GM19324 (cell line): Measurements from ENCODE around the gene ANO5.
"Not testable (repeated sequence)": the region's sequence is repeated elsewhere in the genome, so short reads cannot be mapped to it uniquely, and the experiment has no call there.

Experiments used
- ATAC-seq: cut with Tn5 transposase; IDR thresholded peaks from one replicate; pipeline ENCODE4 v1.9.1; 2021; ENCODE audit warnings: mild to moderate bottlenecking, moderate library complexity; ENCODE audit not compliant: unreplicated experiment, low FRiP score

Gene ANO5

DNA sequence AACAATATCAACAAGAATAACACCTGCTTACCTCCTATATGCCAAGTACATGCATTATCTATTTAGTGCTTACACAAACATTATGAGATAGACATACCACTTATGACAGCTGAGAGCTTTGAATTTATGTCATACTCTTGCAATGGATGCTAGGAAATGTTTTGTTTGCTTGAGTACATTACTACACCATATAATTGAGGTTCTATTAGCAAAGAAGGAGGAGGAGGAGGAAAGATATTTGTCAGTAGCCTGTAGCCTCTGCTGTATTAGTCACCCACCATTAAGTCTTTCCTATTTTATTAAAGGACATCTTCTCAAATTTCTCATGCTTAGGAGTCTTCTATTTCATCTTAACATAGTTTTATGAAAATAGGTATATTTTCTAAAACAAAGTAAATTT is 6.4 kb downstream of the ANO5 start:
- no peak for ATAC-seq

DNA sequence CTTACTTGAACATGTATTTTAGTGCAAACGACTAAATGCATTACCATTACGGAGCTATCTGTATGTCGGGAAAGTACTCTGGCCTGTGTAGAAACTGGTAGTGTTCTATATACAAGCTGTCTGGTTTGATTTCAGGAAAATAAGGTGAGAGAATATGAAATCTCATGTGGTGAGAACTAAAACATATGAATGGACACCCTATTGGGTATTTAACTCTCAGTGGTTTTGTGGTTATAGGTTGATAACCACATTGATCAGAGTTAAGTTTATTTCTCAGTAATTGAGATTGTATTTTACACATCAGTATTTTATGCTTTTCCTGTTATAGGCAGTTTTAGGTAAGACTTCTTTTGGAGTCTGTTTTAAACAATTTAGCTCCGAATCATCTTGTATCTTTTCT is 10.4 kb downstream of the ANO5 start:
- peak; percentile 52 for ATAC-seq

DNA sequence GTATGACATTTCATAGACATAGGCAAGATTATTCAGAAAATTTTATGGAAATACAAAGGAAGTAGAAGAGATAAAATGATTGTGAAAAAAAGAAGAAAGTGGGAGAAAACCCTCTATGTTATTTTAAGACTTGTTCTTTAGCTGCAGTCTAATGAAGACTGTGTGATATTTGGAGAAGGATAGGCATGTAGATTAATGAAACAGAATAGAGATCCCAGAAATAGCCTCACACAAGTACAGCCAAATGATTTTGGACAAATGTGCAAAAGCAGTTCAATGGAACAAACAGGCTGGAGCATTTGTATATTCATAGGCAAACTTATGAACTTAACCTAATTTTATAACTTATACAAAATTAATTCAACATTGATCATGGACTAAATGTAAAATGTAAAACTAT is 14.3 kb downstream of the ANO5 start:
- ATAC-seq, result no peak

DNA sequence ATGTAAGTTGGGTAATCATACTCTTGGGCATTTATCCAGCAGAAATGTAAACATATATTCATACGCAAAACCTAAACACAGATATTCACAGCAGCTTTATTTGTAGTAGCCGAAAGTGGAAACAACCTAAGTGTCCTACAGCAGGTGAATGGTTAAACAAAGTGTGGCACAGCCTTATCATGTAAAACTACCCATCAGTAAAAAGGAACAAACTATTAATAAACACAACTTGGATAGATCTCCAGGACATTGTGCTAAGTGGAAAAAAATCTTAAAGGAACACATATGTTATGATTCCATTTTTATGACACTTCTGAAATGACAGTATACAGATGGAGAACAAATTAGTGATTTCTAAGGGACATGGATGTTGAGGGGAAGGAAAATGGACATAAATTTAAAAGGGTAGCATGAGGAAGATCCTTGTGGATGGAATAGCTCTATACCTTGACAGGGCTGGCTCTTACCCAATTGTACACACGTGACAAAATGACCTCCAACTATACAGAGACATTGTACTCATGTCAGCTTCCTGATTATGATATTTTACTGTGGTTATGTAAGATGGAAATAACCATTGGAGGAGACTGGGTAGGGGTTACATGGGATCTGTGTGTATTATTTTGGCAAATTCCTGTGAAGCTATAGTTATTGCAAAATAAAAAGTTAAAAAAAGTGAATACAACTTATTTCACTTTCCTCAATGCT is 15.4 kb downstream of the ANO5 start:
- ATAC-seq, result no peak

DNA sequence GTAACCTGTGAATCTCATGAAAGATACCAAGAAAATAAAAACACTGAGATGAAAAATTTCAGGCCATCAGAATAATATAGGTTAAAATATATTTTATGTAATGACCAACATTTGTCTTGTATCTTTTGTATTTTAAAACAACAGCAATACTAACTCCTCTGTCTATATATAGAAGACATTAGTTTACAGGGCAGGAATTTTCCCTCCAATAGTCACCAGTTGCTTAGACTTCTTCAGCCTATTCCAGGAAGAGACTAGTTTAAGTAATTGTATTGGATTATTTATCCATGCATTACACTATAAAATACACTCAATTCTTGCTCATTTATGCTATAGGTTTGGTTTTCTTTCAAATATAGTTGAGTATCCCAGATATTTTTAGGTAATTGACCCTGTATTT is 24.1 kb downstream of the ANO5 start:
- no peak for ATAC-seq

DNA sequence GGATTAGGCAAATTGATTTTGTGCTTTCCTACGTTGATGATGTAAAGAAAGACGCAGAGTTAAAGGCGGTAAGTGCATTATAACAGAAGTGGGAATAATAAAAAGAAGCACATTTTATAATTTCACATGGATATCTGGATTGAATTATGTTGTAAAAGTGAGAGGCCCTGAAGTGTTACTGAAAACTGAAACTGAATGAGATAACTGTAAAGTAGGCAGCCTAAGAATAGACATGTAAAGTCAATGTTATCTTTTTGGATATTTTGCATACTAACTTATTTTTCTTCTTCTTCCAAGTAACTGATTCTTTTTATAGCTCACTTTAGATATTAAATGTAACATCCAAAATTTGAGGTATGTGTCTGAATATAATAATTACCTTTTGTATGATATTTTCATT is 28.3 kb downstream of the ANO5 start:
- no peak for ATAC-seq

DNA sequence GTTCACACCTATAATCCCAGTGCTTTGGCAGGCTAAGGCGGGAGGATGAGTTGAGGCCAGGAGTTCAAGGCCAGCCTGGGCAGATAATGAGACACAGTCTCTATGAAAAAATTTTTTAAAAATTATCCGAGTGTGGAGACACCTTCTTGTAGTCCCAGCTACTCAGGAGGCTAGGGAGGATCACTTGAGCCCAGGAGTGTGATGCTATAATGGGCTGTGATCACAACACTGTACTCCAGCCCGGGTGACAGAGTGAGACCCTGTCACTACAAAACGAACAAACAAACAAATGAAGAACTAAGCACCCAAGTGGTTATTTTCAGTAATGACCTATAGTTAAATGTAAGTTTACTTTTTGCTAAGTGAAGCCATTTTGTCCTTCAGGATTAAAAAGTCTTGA is 32.3 kb downstream of the ANO5 start:
- ATAC-seq, result no peak

DNA sequence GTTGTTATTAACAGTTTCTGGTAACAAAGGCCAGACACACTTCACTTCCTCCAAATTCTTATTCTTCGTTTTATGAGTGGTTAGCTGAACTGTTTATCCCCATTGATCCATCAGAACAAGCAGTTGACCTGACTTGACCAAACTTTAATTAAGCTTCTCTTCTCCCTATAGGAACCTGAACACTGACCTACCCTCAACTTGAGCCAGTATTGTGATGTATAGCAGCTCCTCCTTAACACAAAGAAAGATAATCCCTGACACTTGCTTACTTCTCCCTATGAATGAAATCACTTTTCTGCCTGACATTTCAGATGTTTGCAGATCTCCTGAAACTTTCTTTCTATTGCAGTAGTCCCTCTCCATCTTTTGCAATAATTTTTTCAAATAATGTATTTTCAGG is 41.9 kb downstream of the ANO5 start:
- no peak for ATAC-seq

DNA sequence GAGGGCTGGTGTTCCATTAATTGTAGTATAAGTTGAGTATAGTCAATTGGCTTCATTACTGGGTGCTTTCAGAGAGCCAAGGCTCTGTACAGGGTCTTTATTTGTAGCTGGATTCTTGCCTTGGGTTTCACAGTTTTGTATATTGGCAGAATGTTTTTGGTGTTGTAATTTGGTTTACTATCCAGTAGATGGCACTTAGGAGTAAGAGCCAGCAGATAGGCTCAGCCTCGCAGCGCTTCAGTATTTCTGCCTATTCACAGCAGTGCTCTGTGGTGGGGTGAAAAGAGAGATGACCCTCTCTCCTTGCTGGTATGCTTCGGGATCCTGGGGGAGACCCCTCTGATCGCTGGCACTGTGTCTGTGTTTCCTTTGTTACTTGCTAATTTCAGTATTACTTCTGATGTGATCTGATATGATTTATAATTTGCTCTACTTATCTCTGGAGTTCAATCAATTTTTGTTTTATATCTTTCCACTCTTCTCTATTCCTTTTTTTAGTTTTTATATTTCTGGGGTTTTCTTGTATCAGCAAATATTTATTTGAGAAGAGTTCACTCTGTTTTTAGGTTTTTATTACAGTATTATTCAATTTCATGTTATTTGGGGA is 52.2 kb downstream of the ANO5 start:
- ATAC-seq, result peak; percentile 95

DNA sequence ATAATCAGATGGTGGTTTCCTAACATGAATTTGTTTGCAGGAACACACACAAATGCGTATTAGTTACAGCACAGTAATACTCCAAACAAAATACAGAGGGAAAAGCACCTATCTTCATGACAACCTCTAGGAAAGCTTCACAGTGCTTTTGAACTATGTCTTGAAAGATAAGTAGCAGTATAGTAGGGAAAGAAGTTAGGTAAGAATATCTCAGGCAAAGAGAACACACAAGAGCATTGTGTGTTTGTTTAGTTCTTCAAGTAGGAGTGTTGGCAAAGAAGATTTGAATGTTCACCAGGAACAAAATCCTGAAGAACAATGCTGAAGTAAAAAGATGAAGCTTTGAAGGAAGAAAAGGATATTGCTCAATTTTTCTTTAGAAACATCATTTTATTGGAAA is 54.1 kb downstream of the ANO5 start:
- ATAC-seq, result no peak

DNA sequence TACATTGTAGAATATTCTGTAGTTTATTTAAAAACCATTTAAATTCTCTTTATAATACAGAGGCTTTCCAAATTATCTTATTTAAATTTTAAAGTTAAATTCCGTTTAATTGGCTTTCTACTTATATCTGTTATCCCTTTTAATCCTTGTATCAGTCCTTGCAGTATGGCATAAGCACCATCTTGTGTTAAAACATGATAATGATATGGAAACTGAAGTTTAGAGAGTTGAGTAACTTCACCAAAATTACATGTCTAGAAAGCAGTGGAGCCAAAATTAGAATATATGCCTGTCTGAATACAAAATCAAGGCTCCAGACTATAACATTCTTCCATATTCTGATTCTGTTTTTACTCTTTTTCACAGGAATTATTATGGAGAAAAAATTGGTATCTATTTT is 57.0 kb downstream of the ANO5 start:
- ATAC-seq, result no peak

DNA sequence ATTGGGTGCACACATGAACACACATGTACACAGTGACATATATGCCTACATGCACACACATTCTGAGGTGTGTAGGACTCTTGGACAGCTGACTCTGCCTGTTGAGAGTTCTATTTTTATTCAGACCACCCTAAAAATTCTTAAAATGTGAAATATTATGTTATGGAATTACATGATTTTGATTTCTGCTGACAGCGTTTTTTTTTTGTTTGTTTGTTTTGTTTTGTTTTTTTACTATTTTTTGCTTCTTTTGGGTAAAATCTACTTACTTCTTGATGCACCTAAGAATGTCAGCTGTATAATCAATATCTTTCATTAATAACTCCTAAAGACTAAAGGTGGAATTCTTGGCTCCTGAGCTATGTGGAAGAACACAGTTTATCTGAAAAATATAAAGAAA is 64.0 kb downstream of the ANO5 start:
- no peak for ATAC-seq

DNA sequence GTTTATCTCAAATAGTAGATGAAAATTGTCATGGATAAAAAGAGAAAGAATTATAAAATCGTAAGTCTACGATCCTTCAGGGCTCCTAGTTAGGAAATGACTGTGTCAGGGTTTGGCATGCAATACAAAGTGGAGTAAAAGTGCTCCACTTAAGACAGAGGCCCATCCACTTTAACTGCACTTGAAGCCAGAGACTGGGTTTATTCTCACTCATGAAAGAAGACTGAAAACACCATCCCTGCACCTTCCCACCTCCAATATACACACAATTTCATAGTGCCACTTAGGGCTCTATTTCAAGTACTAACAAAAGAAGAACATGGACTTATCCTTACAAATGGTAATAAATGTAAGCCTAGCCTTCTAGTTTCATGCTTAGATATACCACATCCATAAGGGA is 70.7 kb downstream of the ANO5 start:
- ATAC-seq, result no peak

DNA sequence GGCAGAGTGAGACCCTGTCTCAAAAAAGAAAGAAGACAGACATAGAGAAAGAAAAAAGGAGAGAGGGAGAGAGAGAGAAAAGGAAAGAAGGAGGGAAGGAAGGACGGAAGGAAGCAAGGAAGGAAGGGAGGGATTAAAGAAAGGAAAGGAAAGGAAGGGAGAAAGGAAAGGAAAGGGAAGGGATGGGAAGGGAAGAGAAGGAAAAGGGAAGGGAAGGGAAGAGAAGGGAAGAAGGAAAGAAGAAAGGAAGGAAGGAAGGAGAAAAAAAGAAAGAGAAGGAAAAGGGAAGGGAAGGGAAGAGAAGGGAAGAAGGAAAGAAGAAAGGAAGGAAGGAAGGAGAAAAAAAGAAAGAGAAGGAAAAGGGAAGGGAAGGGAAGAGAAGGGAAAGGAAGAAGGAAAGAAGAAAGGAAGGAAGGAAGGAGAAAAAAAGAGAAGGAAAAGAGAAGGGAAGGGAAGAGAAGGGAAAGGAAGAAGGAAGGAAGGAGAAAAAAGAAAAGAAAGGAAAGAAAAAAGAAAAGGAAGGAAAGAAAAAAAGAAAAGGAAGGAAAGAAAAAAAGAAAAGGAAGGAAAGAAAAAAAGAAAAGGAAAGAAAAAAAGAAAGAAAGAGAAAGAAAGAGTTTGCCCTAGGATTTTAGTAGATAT is 76.2 kb downstream of the ANO5 start:
- ATAC-seq, result not testable (repeated sequence)

DNA sequence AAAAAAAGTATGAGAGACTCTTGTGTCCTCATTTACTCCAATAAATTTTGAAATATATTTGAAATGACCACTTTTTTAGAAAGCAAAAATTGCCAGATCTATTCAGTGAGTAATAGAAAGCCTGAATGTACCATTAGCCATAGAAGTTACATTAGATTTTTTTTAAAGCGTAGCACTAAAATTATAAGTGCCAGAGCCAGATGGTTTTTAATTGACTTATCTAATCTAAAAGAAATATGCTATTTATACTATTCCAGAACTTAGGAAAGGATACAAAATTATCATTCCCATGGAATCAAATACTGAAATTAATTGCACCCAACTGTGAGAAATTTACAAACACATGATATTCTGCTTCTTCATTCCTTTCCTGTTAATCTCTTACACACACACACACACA is 80.9 kb downstream of the ANO5 start:
- no peak for ATAC-seq

DNA sequence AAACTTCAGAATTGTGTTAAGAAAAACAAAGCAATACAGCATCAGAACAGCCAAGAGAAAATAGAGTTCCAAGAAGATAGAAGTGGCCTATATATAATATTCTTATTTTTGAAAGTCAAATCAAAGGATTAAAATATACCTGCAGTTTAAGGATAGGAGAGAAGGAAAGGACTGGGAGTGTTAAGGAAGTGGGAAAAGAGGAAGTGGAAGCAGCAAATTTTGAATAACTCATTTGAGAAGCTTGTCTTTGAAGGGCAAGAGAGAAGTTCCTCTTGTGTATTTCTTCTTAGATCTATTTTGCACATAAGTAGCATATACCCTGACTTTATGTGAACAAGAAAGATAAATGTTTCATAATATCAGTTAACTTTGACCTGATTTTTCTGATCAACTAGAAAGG is 82.7 kb downstream of the ANO5 start:
- no peak for ATAC-seq

DNA sequence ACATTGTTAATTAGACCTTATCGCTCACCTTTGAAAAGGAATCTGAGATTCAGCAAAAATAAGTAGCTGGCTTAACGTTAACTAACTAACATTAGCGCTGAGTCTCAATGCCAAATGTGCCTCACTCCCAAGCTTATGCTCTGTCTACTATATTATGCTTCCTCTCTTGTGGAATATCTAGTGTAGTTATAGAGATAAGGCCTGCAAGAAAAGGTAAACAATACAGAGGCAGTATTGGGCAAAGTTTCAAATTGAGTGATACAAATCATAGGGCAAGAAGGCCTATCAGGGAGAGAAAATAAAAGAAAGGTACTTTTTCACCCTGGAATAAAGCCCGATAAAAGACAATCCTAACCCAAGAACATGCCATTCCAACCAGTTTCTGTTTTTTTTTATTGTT is 83.7 kb downstream of the ANO5 start:
- ATAC-seq, result no peak

DNA sequence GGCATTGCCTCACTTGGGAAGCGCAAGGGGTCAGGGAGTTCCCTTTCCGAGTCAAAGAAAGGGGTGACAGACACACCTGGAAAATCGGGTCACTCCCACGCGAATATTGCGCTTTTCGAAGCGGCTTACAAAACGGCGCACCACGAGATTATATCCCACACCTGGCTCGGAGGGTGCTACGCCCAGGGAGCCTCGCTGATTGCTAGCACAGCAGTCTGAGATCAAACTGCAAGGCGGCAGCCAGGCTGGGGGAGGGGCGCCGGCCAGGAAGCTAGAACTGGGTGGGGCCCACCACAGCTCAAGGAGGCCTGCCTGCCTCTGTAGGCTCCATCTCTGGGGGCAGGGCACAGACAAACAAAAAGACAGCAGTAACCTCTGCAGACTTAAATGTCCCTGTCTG is 92.1 kb downstream of the ANO5 start:
- ATAC-seq, result not testable (repeated sequence)

DNA sequence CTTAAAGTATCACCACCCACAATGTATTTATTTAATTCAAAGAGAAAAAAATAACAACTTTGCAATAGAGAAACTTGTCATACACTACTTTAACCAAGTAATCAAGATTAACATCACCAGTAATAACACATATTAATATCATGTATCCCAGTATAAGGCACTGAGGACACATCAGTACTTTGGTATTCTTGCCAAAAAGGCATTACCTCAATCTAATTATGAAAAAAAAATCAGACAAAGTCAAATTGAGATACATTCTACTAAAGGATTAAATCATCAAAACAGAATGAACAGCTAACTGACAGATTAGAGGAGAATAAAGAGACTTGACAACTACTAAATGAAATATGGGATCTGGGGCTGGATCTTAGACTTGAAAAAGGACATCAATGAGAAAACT is 109.5 kb downstream of the ANO5 start:
- ATAC-seq, result no peak

DNA sequence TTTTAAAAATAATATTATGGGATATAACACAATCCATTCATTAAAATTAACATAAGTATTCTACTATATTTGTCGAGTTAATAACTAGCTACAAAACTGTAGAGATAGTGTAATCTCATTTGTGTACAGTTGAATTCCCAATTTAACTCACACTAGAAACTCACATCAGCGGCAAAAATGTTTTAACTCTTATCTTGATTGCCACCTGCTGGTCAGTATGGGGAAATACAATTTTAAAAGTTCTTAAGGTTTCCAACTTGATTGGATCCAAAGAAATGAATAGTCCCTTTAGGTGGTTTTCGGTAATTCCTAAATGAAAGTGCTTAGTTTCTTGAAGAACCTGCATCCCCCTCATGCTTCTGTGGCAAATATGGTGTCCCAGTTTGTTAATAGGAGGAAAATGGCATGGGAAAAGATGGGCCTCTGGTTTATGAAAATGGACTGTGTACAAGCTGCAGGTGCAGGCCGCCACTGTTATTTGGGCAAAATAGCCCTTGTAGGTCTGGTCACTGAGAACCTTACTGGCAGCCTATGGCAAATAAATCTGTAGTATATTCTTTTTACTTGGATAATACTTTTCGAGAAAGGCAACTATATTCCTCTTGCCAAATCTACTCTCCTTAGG is 111.6 kb downstream of the ANO5 start:
- ATAC-seq, result no peak

DNA sequence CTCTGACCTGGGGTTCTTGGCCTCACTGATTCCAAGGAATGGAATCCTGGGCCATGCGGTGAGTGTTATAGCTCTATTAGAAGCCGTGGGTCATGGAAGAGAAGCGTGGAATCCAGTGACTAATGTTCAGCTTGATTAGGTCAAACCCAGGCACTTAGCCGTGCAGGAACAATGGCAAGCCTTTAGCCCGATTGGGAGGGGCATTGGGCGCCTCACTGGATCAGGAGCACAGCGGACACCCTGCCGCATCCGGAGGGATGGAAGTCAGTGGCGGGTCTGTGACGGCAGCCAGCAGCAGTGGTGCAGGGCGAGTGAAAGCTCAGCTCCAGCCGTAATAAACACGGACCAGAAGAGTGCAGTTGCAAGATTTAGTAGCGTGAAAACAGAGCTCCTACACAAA is 124.8 kb downstream of the ANO5 start:
- ATAC-seq, result no peak

DNA sequence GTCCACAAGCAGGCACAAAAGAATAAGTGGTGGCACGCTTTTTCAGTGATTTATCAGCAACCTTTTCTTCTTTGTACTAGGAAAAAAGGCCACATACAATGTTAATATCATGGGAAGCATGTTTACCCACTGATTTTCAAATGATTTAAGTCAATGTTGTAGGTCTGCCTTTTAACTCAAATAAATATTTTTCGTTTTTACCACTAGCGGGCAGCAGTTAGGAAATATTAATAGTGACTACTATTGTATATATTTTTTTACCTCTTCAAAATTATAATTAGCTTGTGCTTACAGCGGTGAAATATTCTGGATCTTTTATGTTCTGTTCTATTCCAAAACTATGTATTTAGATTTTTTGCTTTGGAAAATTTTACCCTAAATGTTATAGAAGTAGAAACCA is 138.9 kb downstream of the ANO5 start:
- no peak for ATAC-seq
